Peyer's patch (tissue), 4 donors: ENCODE results near the gene TBC1D2B.

Experiments
- CTCF ChIP-seq, 6 experiments: fragments of 450-650 bp in 4 of 6; fragments of 200-600 bp in 2 of 6; sonication (generic) in 1 of 6; IDR thresholded peaks; one replicate each; pipeline ENCODE4 v1.5.1; 2017 to 2019; ENCODE audit warnings: antibody characterized with exemption in 6 of 6, mild to moderate bottlenecking in 3 of 6, moderate library complexity in 1 of 6
- POLR2A ChIP-seq, 2 donors: fragments of 450-650 bp; IDR thresholded peaks; one replicate each; pipeline ENCODE4 v1.5.1; 2017; ENCODE audit warnings: antibody characterized with exemption in 2 of 2, mild to moderate bottlenecking in 2 of 2, moderate library complexity in 2 of 2

DNA sequence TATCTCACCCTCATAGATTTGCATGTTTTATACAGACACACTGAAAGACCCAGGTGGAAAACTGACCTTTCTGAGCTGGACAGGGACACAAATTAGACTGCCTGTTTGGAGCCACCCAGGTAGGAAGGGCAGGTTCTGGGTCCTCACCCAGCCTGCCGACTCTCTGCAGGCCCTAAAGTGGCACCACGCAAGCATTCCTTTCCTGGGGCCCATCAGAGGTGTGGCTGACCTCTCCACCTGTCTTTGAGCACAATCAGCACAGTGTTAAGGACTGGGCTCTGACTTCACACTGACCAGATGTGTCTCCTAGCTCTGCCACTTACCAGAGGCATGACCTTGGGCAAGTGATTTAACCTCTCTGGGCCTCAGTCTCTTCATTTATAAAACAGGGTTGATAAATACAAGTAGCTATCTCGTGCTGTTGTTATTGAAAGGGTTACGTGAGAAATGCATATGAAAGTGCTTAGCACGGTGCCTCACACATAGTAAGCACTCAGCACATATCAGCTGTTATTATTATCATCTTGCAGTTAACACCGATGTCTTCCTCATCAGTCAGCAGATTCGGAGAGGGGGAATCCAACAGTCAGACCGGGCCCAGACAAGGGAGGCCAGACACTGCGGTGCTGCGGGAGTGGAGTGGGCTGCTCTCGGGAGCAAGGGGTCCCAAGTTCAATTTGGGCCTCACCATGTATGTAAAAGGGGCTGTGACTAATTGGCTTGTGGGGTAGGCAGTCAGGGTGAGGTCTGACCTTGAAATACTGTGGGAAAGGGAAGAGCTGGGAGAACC is 2.0 kb upstream of the TBC1D2B start:
- TF ChIP-seq POLR2A (IDR thresholded peaks at IDR 0.05) (no peak), CTCF (IDR thresholded peaks at IDR 0.05) (no peak)
